Activated CD8-positive, alpha-beta memory T cell treated with anti-CD3 and anti-CD28 coated beads, Interleukin-2, amount 10 ng/mL, durations not matched to agents 7 days and 5 days (primary cell): ENCODE measurements around the gene REXO1. TPM values are rescaled to one million over a fixed set of nuclear protein-coding genes. Genes with fewer than 3 reads are reported as not detected.

ENCODE experiments used
- ATAC-seq: fragments of 150-1000 bp; cut with Tn5 transposase; one replicate; pipeline ENCODE4 v1.10.0; 2021; ENCODE audit warnings: moderate library complexity
- CTCF ChIA-PET: fragments of 350-600 bp; sonication (Branson Sonifier 250); formaldehyde crosslinking; loops from one replicate; lab custom pipeline; 2021; ENCODE audit warnings: antibody characterized with exemption; lab: Charles Lee
- DNase-seq: peaks from one replicate; pipeline ENCODE4 v3.0.0-alpha.2; 2020
- H3K27ac Mint-ChIP-seq: one replicate; pipeline ENCODE4 v1.8.0; 2021; ENCODE audit warnings: mild to moderate bottlenecking, mixed read lengths
- H3K27me3 Mint-ChIP-seq: one replicate; pipeline ENCODE4 v1.8.0; 2021; ENCODE audit warnings: mixed read lengths
- H3K36me3 Mint-ChIP-seq: one replicate; pipeline ENCODE4 v1.8.0; 2021; ENCODE audit warnings: mild to moderate bottlenecking, mixed read lengths
- H3K4me1 Mint-ChIP-seq: one replicate; pipeline ENCODE4 v1.8.0; 2021; ENCODE audit warnings: mixed read lengths
- H3K4me3 Mint-ChIP-seq: one replicate; pipeline ENCODE4 v1.8.0; 2021; ENCODE audit warnings: mild to moderate bottlenecking, moderate library complexity, mixed read lengths
- H3K9me3 Mint-ChIP-seq: one replicate; pipeline ENCODE4 v1.8.0; 2022; ENCODE audit warnings: low read depth, mixed read lengths
- total RNA-seq, 2 experiments: library from RNA; stranded (reverse); gene quantifications; one replicate each; pipeline ENCODE4 v1.2.3, GENCODE V29; 2021

The REXO1 gene
- total RNA-seq, 2 experiments from 2014 or later, result 58.4 to 68.4 TPM

DNA sequence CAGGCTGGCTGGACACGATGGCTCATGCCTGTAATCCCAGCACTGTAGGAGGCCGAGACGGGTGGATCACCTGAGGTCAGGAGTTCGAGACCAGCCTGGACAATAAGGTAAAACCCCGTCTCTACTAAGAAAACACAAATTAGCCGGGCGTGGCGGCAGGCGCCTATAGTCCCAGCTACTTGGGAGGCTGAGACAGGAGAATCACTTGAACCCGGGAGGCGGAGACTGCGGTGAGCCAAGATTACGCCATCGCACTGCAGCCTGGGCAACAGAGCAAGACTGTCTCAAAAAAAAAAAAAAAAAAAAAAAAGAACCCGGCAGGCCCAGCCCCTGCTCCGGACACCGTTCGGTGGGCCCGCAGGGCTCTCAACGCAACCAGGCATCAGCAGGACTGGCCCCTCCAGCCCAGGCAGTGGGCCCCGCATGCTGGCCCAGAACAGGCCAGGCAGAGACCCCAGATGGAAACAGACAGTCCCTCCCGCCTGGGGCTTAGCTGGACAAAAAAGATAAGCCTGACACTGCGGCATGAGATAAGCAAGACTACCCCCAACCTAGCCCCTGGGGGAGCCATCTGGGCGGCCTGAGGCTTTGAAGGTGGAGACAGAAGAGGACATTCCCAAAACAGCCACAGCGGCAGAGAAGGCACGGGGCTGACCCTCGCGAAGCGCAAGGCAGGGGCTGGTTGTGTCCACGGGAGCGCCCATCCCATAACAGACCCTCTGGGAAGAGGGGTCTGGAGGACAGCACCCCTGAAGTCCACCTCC is 11.6 kb downstream of the REXO1 start:
- Mint-ChIP-seq H3K9me3 (no peaks in the 10 kb centered on the region), H3K4me1 (no peaks in the 10 kb centered on the region), H3K4me3 (no peak overlapping the region), H3K27ac (no peak overlapping the region), H3K27me3 (no peaks in the 10 kb centered on the region), H3K36me3 (no peaks in the 10 kb centered on the region)
- ATAC-seq (no peak), DNase-seq (no peak)
- CTCF ChIA-PET, result interaction anchor here (0.9 to 5.6 kb wide), 13 partner anchors 8 to 246 kb away, joined by 3 to 42 read pairs (median 5); no protein-coding TSS in a partner anchor

- H3K36me3 Mint-ChIP-seq, result peaks cover 2% of the 10 kb centered on the region
- H3K4me3 Mint-ChIP-seq, result no peak overlapping the region
- no peaks in the 10 kb centered on the region for H3K27me3 Mint-ChIP-seq
- no peak overlapping the region for H3K27ac Mint-ChIP-seq
- H3K4me1 Mint-ChIP-seq, result no peaks in the 10 kb centered on the region
- CTCF ChIA-PET, result interaction anchor here (1.0 kb wide), 1 partner anchor 22 kb away, joined by 3 read pairs; the partner anchor contains the start of gene ATP8B3
- H3K9me3 Mint-ChIP-seq, result no peaks in the 10 kb centered on the region
- DNase-seq, result no peak
- no peak for ATAC-seq
Observed at GRCh38 chr19:1833540-1833939, 14.7 kb downstream of the REXO1 start.

DNA sequence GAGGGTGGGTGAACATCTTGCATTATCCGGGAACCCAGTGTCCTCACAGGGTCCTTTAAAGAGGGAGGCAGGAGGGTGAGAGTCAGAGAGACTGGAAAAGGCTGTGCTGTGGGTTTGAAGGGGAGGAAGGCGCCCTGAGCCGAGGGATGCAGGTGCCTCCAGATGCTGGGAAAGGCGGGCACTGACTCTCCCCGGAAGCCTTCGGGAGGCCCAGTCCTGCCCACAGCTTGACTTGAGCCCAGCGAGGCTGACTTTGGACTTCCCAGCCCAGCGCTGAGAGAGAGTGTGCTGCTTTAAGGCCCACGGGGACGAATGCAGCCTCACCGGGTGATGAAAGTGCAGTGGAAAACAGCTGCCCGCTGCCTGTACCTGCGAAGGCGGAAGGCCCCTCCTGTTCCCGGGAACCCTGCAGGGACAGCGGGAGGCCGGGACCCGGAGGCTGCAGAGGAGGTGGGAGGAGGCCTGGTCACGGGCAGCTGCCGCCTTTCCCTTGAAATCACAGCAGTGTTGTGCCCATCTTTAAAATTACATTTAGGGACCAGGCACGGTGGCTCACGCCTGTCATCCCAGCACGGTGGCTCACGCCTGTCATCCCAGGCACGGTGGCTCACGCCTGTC is 16.1 kb downstream of the REXO1 start:
- H3K27ac Mint-ChIP-seq, result no peak overlapping the region
- no peaks in the 10 kb centered on the region for H3K9me3 Mint-ChIP-seq
- no peaks in the 10 kb centered on the region for H3K4me1 Mint-ChIP-seq
- CTCF ChIA-PET, result no interaction called here
- H3K4me3 Mint-ChIP-seq, result no peak overlapping the region
- no peak for DNase-seq
- no peak for ATAC-seq
- no peaks in the 10 kb centered on the region for H3K27me3 Mint-ChIP-seq
- peaks cover 2% of the 10 kb centered on the region for H3K36me3 Mint-ChIP-seq

DNA sequence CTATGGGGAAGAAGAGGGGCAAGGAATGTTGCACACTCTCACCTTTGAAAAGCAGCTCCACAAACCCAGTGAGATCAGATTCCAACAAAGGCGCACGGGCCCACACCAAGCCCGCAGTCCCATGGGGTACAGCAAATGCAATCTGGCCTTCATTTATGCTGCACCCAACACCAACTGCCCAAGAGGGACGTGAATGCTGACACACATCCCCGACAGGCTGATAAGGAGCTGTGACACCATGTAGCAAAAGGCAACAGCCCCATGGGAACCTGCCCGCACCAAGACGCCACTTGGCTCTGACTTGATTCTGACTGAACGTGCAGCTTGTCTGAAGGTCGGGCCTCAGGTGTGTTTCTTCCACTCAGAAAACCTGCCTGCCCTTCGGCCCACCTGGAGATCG is 17.3 kb downstream of the REXO1 start:
- ATAC-seq, result no peak
- H3K27ac Mint-ChIP-seq, result no peak overlapping the region
- DNase-seq, result no peak

GRCh38 chr19:1830568-1830967 is 17.7 kb downstream of the REXO1 start:
- no peak overlapping the region for H3K4me3 Mint-ChIP-seq
- no peak for DNase-seq
- CTCF ChIA-PET, result interaction anchor here (1.9 to 3.4 kb wide), 2 partner anchors 8 to 10 kb away, joined by 5 to 18 read pairs; no protein-coding TSS in a partner anchor
- no peaks in the 10 kb centered on the region for H3K9me3 Mint-ChIP-seq
- H3K27ac Mint-ChIP-seq, result no peak overlapping the region
- H3K27me3 Mint-ChIP-seq, result no peaks in the 10 kb centered on the region
- no peaks in the 10 kb centered on the region for H3K4me1 Mint-ChIP-seq
- peaks cover 4% of the 10 kb centered on the region for H3K36me3 Mint-ChIP-seq
- ATAC-seq, result no peak

More for the DNA sequence above, 17.3 kb downstream of the REXO1 start:
- Mint-ChIP-seq H3K4me1 (no peaks in the 10 kb centered on the region), H3K36me3 (peaks cover 2% of the 10 kb centered on the region), H3K27me3 (no peaks in the 10 kb centered on the region), H3K9me3 (no peaks in the 10 kb centered on the region), H3K4me3 (no peak overlapping the region)
- CTCF ChIA-PET, result interaction anchor here (1.9 kb wide), 1 partner anchor 10 kb away, joined by 5 read pairs; no protein-coding TSS in a partner anchor

DNA sequence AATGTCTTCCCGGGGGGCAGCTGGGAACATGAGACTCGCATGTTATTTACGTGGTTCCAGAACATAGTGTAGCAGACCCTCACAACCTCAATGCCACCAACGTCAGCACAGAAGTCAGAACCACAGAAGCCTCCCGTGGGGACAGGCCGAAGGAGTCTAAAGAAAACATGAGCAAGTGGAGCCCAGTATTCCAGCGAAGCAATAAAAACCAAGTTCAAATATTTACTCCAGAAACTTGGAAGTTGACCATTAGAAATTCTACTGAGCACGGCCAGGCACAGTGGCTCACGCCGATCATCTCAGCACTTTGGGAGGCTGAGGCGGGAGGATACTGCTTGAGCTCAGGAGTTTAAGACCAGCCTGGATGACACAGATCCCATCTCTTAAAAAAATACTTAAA is 18.3 kb downstream of the REXO1 start:
- no peak overlapping the region for H3K27ac Mint-ChIP-seq
- H3K4me1 Mint-ChIP-seq, result no peaks in the 10 kb centered on the region
- ATAC-seq (no peak), DNase-seq (no peak)
- no peaks in the 10 kb centered on the region for H3K9me3 Mint-ChIP-seq
- H3K27me3 Mint-ChIP-seq, result no peaks in the 10 kb centered on the region
- no peak overlapping the region for H3K4me3 Mint-ChIP-seq
- peaks cover 4% of the 10 kb centered on the region for H3K36me3 Mint-ChIP-seq
- CTCF ChIA-PET, result interaction anchor here (1.9 to 3.4 kb wide), 3 partner anchors 8 to 19 kb away, joined by 4 to 18 read pairs (median 5); no protein-coding TSS in a partner anchor

DNA sequence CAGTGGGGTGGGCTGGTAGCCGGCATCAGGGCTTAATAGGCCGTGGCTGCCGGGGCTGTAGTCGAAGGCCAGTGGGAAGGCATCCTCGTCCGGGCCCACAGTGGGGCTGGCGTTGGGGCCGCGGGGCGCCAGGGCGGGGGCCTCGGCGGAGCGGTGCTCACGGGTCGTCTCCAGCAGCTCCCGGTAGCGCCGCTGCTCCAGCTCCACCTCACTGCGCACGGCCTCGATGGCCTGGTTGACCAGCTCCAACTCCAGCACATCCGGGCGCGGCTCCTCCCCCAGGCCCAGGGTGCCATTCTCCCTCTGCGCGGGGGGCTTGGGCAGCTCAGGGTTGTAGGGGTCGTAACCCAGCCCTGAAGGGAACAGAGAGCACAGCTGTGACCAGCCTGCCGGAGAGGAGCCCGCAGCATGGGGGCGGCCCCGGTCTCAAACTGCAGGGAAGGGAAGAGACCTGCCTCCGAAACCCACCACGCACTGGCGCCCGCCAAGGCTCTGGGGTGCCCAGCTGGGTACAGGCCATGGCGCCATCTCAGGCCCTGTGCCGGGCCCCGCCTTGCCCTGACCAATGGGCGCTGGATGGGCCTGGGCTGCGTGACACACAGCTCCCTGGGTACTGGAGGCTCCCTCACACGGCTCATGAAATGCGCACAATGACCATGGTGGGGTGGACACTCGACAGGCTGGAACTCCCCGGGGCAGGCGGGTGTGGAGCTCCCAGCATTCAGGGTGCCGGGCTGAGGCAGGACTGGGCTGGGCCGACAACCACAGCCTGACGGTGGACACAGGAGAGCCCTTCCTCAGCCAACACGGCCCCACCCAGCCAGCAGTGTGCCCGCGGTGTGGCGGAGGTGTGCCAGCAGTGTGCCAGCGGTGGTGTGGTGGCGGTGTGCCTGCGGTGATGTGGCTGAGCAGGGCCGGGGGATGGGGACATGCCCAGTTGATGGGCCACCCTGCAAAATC is 19.7 kb downstream of the REXO1 start:
- peaks cover 4% of the 10 kb centered on the region for H3K36me3 Mint-ChIP-seq
- H3K4me3 Mint-ChIP-seq, result no peak overlapping the region
- no peak for DNase-seq
- no peaks in the 10 kb centered on the region for H3K4me1 Mint-ChIP-seq
- CTCF ChIA-PET, result interaction anchor here (0.6 to 3.4 kb wide), 6 partner anchors 10 to 282 kb away, joined by 3 to 18 read pairs (median 4); no protein-coding TSS in a partner anchor
- no peak overlapping the region for H3K27ac Mint-ChIP-seq
- no peaks in the 10 kb centered on the region for H3K27me3 Mint-ChIP-seq
- H3K9me3 Mint-ChIP-seq, result no peaks in the 10 kb centered on the region
- no peak for ATAC-seq

DNA sequence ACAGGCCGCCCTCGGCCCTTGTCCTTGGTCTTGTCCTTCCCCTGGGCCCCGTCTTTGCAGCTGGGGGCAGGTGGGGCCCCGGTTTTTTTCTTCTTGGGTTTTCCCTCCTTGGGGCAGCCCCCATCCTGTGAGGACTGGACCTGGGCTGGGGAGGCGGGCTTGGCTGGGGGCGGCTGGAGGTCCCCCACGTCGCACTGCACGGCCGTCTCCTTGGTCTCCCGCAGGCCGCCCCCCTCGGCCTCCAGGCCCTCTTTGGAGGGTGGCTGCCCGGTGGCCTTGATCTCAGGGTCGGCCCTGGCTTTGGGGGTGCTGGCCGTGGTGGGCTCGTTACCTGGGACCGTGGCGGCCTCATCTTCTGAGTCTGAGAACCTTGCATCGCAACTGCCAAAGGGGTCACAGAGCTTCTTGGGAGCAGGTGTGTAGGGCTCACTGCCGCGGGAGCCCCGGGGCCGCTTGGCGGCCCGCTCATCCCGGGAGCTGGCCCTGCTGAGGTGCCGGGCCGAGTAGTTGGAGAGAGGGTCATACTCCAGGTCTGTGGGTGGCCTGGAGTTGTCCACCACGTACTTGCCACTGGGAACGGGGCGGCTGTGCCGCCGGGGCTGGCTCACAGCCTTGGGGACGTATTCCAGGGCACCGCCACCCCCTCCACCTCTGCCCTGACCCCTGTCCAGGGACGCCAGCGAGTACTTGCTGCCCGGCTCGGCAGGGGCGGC is 20.6 kb downstream of the REXO1 start:
- Mint-ChIP-seq H3K9me3 (no peaks in the 10 kb centered on the region), H3K4me3 (no peak overlapping the region), H3K27ac (no peak overlapping the region), H3K27me3 (no peaks in the 10 kb centered on the region), H3K4me1 (no peaks in the 10 kb centered on the region), H3K36me3 (peaks cover 4% of the 10 kb centered on the region)
- ATAC-seq (no peak), DNase-seq (no peak)
- CTCF ChIA-PET, result interaction anchor here (1.2 to 3.8 kb wide), 6 partner anchors 10 to 281 kb away, joined by 3 to 32 read pairs (median 11); no protein-coding TSS in a partner anchor

DNA sequence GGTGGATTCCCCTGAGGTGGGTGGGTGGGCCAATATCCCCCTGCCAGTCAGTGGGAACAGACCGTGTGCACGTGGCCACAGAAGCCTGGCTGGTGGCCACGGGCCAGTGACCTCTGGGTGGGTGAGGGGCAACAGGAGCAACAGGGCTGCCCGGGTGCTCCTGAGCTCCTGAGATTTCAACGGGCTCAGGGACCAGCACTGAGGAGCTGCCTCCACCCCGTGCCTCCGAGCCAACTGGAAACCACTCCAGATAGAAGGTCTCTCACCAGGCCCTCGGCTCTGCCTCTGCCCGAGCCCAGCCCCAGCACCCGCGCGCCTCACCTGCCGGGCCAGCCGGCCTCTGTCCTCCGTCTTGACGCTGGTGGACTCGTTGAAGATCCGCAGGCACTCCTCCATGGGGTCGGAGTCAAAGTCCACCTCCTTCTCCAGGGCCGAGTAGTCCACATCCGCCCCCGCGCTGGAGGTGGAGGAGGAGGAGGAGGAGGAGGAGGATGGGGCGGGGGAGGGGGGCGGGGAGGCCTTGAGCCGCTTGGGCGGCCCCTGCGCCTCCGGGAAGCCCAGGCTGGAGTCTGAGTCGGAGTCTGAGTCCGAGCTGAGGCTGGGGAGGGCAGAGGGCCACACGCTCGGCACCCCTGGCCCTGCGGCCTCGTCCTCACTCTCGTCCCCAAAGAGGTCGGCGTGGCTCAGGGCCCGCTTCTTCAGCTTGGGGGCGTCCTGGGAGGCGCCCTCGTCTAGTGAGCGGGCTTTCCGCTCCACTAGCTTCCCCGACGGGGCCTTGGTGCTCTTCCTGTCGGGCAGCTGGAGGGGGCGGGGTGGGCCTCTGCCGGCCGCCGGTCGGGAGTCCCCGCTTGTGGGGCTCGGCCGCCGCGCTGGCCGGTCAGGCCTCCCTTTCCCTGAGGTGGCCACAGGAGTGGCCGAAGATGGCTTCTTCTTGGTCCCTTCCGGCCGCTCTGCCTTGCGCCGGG is 21.4 kb downstream of the REXO1 start:
- Mint-ChIP-seq H3K4me1 (no peaks in the 10 kb centered on the region), H3K4me3 (no peak overlapping the region), H3K9me3 (no peaks in the 10 kb centered on the region), H3K36me3 (peaks cover 4% of the 10 kb centered on the region), H3K27ac (no peak overlapping the region), H3K27me3 (no peaks in the 10 kb centered on the region)
- ATAC-seq, result no peak
- DNase-seq, result no peak
- CTCF ChIA-PET, result interaction anchor here (0.5 to 3.8 kb wide), 25 partner anchors 11 to 761 kb away, joined by 3 to 42 read pairs (median 6); partner anchors contain the start of gene ATP8B3

DNA sequence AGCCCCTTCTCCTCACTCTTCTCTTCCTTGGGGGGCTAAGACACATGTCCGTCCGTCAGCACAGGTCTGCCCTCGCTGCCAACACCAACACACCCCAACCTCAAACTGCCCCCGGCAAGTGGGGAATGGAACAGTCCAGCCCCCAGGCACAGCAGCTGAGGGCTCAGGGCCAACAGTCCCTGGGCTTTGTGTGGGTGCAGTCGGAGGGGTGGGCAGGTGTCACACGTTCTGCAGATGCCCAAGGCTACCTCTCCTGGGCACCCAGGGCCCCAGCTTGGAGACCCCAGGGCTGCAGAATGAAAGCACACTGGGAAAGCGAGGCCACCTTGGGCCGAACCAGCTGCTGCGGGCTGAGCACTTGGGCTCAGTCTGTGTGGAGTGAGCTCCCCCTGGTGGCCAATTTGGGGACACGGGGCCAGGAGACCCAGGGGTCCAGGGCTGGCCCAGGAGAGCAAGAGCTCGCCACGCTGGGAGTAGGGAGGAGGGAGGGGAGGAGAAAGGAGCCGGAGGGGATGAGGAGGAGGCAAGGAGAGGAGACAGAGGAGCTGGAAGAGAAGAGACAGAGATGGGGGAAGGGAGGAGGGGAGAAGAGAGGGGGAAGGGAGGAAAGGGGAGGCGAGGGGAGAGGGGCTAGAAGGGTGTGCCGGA is 22.2 kb downstream of the REXO1 start:
- no peaks in the 10 kb centered on the region for H3K4me1 Mint-ChIP-seq
- ATAC-seq, result peak; percentile 87
- DNase-seq, result peak; percentile 81
- no peak overlapping the region for H3K4me3 Mint-ChIP-seq
- no peaks in the 10 kb centered on the region for H3K27me3 Mint-ChIP-seq
- CTCF ChIA-PET, result interaction anchor here (0.5 to 3.8 kb wide), 32 partner anchors 12 to 1863 kb away, joined by 3 to 42 read pairs (median 4); partner anchors contain the start of genes ATP8B3 and REEP6
- peaks cover 6% of the 10 kb centered on the region for H3K36me3 Mint-ChIP-seq
- no peaks in the 10 kb centered on the region for H3K9me3 Mint-ChIP-seq
- no peak overlapping the region for H3K27ac Mint-ChIP-seq

- H3K27ac Mint-ChIP-seq, result no peak overlapping the region
- no peaks in the 10 kb centered on the region for H3K9me3 Mint-ChIP-seq
- H3K4me1 Mint-ChIP-seq, result no peaks in the 10 kb centered on the region
- H3K4me3 Mint-ChIP-seq, result no peak overlapping the region
- CTCF ChIA-PET, result interaction anchor here (1.2 to 3.8 kb wide), 4 partner anchors 10 to 278 kb away, joined by 3 to 32 read pairs (median 5); no protein-coding TSS in a partner anchor
- H3K36me3 Mint-ChIP-seq, result peaks cover 8% of the 10 kb centered on the region
- DNase-seq (no peak), ATAC-seq (no peak)
- no peaks in the 10 kb centered on the region for H3K27me3 Mint-ChIP-seq
Observed at GRCh38 chr19:1824252-1824622, 24.0 kb downstream of the REXO1 start.
